ENCODE measurements around the gene PPM1A. TPM values are rescaled to one million over a fixed set of nuclear protein-coding genes. Genes with fewer than 3 reads are reported as not detected.

Gene PPM1A
- total and polyA plus RNA-seq, 2 experiments from 2014 or later = 29.8 to 34.1 TPM

DNA sequence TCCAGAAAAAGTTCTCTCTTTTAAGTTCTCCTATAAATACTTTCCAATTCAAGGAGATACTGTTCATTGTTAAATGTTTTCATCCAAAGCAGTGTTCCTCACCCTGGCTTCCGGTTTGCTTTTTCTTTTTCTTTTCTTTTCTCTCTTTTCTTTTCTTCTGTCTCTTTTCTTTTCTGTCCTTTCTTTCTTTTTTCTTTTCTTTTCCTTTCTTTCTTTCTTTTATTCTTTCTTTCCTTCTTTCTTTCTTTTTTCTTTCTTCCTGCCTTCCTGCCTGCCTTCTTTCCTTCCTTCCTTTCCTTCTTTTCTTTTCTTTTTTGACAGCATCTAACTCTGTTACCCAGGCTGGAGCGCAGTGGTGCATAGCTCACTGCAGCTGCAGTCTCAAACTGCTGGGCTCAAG lies 75.8 kb downstream of the PPM1A start:
- no peak for DNase-seq (ENCODE audit: low spot score)
- H3K27ac Mint-ChIP-seq = no peak overlapping the region
- Histone ChIP-seq H3K79me2 (replicated peaks; ENCODE audit: insufficient read depth) (no peaks in the 10 kb centered on the region), H3K36me3 (ENCODE audit: insufficient read depth) (no peaks in the 10 kb centered on the region), H4K20me1 (replicated peaks; ENCODE audit: insufficient read depth) (no peaks in the 10 kb centered on the region), H3K27ac (ENCODE audit: low read depth) (no peak overlapping the region), H3F3A (replicated peaks; ENCODE audit: low read depth) (peaks cover 4% of the 10 kb centered on the region; the same call in 1 of the 2 replicates), H3K9me2 (ENCODE audit: insufficient read depth) (peaks cover 4% of the 10 kb centered on the region; the same call in 1 of the 2 replicates), H3K4me3 (no peak overlapping the region), H3K4me1 (ENCODE audit: insufficient read depth) (peaks cover 30% of the 10 kb centered on the region), H2AFZ (no peak overlapping the region), H3K4me2 (no peak overlapping the region), H3K27me3 (ENCODE audit: insufficient read depth) (peaks cover 5% of the 10 kb centered on the region; the same call in 1 of the 2 replicates)
- H3K27me3 Mint-ChIP-seq (ENCODE audit: insufficient read depth, low read depth, poor library complexity) = peaks cover 10% of the 10 kb centered on the region
- no peak for TF ChIP-seq STAT1 (IDR thresholded peaks at IDR 0.05; ENCODE audit: unreplicated experiment)
- TF ChIP-seq, protein P1, sequence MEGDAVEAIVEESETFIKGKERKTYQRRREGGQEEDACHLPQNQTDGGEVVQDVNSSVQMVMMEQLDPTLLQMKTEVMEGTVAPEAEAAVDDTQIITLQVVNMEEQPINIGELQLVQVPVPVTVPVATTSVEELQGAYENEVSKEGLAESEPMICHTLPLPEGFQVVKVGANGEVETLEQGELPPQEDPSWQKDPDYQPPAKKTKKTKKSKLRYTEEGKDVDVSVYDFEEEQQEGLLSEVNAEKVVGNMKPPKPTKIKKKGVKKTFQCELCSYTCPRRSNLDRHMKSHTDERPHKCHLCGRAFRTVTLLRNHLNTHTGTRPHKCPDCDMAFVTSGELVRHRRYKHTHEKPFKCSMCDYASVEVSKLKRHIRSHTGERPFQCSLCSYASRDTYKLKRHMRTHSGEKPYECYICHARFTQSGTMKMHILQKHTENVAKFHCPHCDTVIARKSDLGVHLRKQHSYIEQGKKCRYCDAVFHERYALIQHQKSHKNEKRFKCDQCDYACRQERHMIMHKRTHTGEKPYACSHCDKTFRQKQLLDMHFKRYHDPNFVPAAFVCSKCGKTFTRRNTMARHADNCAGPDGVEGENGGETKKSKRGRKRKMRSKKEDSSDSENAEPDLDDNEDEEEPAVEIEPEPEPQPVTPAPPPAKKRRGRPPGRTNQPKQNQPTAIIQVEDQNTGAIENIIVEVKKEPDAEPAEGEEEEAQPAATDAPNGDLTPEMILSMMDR (conservative IDR thresholded peaks at IDR 0.05; ENCODE audit: low read depth in 2 of 2) = no peak
- TF ChIP-seq POLR2AphosphoS5 (IDR thresholded peaks at IDR 0.05; ENCODE audit: low read depth) = no peak
- TF ChIP-seq, protein P2, sequence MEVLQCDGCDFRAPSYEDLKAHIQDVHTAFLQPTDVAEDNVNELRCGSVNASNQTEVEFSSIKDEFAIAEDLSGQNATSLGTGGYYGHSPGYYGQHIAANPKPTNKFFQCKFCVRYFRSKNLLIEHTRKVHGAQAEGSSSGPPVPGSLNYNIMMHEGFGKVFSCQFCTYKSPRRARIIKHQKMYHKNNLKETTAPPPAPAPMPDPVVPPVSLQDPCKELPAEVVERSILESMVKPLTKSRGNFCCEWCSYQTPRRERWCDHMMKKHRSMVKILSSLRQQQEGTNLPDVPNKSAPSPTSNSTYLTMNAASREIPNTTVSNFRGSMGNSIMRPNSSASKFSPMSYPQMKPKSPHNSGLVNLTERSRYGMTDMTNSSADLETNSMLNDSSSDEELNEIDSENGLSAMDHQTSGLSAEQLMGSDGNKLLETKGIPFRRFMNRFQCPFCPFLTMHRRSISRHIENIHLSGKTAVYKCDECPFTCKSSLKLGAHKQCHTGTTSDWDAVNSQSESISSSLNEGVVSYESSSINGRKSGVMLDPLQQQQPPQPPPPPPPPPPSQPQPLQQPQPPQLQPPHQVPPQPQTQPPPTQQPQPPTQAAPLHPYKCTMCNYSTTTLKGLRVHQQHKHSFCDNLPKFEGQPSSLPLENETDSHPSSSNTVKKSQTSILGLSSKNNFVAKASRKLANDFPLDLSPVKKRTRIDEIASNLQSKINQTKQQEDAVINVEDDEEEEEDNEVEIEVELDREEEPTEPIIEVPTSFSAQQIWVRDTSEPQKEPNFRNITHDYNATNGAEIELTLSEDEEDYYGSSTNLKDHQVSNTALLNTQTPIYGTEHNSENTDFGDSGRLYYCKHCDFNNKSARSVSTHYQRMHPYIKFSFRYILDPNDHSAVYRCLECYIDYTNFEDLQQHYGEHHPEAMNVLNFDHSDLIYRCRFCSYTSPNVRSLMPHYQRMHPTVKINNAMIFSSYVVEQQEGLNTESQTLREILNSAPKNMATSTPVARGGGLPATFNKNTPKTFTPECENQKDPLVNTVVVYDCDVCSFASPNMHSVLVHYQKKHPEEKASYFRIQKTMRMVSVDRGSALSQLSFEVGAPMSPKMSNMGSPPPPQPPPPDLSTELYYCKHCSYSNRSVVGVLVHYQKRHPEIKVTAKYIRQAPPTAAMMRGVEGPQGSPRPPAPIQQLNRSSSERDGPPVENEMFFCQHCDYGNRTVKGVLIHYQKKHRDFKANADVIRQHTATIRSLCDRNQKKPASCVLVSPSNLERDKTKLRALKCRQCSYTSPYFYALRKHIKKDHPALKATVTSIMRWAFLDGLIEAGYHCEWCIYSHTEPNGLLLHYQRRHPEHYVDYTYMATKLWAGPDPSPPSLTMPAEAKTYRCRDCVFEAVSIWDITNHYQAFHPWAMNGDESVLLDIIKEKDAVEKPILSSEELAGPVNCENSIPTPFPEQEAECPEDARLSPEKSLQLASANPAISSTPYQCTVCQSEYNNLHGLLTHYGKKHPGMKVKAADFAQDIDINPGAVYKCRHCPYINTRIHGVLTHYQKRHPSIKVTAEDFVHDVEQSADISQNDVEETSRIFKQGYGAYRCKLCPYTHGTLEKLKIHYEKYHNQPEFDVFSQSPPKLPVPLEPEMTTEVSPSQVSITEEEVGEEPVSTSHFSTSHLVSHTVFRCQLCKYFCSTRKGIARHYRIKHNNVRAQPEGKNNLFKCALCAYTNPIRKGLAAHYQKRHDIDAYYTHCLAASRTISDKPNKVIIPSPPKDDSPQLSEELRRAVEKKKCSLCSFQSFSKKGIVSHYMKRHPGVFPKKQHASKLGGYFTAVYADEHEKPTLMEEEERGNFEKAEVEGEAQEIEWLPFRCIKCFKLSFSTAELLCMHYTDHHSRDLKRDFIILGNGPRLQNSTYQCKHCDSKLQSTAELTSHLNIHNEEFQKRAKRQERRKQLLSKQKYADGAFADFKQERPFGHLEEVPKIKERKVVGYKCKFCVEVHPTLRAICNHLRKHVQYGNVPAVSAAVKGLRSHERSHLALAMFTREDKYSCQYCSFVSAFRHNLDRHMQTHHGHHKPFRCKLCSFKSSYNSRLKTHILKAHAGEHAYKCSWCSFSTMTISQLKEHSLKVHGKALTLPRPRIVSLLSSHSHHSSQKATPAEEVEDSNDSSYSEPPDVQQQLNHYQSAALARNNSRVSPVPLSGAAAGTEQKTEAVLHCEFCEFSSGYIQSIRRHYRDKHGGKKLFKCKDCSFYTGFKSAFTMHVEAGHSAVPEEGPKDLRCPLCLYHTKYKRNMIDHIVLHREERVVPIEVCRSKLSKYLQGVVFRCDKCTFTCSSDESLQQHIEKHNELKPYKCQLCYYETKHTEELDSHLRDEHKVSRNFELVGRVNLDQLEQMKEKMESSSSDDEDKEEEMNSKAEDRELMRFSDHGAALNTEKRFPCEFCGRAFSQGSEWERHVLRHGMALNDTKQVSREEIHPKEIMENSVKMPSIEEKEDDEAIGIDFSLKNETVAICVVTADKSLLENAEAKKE (CRISPR knock-in tag; IDR thresholded peaks at IDR 0.05) = no peak
- no peak for TF ChIP-seq ZNF331 (CRISPR knock-in tag; IDR thresholded peaks at IDR 0.05; ENCODE audit: low read depth)
- no peak for TF ChIP-seq JUNB (IDR thresholded peaks at IDR 0.05; ENCODE audit: unreplicated experiment)
- TF ChIP-seq EZH2 (IDR thresholded peaks at IDR 0.05; ENCODE audit: low read depth, unreplicated experiment) = no peak
- TF ChIP-seq, protein P3, sequence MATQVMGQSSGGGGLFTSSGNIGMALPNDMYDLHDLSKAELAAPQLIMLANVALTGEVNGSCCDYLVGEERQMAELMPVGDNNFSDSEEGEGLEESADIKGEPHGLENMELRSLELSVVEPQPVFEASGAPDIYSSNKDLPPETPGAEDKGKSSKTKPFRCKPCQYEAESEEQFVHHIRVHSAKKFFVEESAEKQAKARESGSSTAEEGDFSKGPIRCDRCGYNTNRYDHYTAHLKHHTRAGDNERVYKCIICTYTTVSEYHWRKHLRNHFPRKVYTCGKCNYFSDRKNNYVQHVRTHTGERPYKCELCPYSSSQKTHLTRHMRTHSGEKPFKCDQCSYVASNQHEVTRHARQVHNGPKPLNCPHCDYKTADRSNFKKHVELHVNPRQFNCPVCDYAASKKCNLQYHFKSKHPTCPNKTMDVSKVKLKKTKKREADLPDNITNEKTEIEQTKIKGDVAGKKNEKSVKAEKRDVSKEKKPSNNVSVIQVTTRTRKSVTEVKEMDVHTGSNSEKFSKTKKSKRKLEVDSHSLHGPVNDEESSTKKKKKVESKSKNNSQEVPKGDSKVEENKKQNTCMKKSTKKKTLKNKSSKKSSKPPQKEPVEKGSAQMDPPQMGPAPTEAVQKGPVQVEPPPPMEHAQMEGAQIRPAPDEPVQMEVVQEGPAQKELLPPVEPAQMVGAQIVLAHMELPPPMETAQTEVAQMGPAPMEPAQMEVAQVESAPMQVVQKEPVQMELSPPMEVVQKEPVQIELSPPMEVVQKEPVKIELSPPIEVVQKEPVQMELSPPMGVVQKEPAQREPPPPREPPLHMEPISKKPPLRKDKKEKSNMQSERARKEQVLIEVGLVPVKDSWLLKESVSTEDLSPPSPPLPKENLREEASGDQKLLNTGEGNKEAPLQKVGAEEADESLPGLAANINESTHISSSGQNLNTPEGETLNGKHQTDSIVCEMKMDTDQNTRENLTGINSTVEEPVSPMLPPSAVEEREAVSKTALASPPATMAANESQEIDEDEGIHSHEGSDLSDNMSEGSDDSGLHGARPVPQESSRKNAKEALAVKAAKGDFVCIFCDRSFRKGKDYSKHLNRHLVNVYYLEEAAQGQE (IDR thresholded peaks at IDR 0.05; ENCODE audit: unreplicated experiment) = no peak
- TF ChIP-seq CREB1 (CRISPR knock-in tag; IDR thresholded peaks at IDR 0.05; ENCODE audit: low read depth) = no peak
- TF ChIP-seq, protein P4, sequence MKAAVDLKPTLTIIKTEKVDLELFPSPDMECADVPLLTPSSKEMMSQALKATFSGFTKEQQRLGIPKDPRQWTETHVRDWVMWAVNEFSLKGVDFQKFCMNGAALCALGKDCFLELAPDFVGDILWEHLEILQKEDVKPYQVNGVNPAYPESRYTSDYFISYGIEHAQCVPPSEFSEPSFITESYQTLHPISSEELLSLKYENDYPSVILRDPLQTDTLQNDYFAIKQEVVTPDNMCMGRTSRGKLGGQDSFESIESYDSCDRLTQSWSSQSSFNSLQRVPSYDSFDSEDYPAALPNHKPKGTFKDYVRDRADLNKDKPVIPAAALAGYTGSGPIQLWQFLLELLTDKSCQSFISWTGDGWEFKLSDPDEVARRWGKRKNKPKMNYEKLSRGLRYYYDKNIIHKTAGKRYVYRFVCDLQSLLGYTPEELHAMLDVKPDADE (IDR thresholded peaks at IDR 0.05) = no peak
- no peak for TF ChIP-seq EZH2phosphoT487 (IDR thresholded peaks at IDR 0.05; ENCODE audit: unreplicated experiment)
- no peak overlapping the region for H3K4me3 Mint-ChIP-seq
- ATAC-seq = no peak
- H3K4me1 Mint-ChIP-seq = peaks cover 32% of the 10 kb centered on the region
- H3K36me3 Mint-ChIP-seq (ENCODE audit: low read depth) = peaks cover 11% of the 10 kb centered on the region; the same call in 2 of the 3 replicates
- peaks cover 9% of the 10 kb centered on the region for H3K9me3 Mint-ChIP-seq

All from GM23338 (cell line).